HG03045 (cell line): Measurements from ENCODE around the gene RNASE2.
A peak's percentile ranks its signal among the peaks of the same experiment; 100 is the strongest.
"Not testable (repeated sequence)": the region's sequence is repeated elsewhere in the genome, so short reads cannot be mapped to it uniquely, and the experiment has no call there.

Experiments
- ATAC-seq: cut with Tn5 transposase; IDR thresholded peaks from one replicate; pipeline ENCODE4 v1.9.1; 2021; ENCODE audit warnings: mild to moderate bottlenecking, moderate library complexity; ENCODE audit not compliant: unreplicated experiment

RNASE2 gene

DNA sequence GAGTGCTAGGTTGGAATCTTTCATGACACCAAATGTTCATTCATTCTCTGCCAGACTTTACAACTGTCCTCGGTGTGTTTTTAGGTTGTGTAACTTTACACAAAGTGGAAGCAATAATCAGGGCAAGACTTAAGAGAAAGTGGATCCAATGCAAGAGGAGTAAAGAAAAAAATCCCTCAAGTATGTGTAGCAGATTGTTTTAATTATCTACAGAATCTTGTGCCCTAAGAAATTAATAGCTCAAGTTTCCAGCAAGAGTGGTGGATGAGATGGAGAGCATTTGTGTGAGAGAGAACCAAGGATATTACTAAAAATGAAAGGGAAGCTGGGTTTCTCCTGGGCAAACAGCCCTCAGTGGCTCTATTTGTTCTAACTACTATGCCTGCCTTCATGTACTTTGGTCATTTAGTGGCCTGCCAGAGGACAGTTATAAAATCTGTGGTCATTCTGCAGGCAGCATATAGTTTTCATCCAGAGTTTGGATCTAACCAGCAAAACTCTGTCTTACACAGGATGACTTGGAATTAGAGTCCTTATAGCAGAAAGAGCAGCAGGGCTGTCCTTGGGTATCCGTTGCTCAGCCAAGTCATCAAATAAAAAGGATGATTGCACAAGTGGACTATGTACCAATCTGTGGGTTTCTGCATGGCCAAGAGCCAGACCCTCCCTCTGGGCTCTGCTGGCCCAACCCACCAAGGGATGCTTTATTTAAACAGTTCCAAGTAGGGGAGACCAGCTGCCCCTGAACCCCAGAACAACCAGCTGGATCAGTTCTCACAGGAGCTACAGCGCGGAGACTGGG, at the start of gene RNASE2:
Gene RNASE2, plus strand, starts transcription at position 752 of the 802 bp plus-strand sequence. CDS start 285 bp downstream, outside the sequence.
- ATAC-seq, result not testable (repeated sequence)

DNA sequence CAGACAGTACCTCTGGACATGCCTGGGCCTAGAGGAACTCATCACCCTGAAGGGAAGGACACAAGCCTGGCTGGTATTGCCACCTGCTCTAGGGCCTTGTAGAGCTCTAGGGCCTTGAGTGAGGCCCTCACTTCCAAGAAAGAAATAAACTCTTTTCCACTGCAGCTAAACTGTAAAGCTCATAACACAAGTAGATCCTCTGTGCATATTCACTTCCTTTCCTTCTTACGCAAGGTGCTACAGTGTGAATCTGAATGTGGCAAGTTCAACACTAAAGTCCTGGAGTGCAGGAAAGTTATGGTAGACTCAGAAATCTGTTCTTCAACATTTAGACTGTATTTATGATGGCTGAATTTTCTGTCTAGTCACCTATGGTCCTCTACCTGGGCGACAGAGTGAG, 49.6 kb upstream of the RNASE2 start:
- no peak for ATAC-seq

DNA sequence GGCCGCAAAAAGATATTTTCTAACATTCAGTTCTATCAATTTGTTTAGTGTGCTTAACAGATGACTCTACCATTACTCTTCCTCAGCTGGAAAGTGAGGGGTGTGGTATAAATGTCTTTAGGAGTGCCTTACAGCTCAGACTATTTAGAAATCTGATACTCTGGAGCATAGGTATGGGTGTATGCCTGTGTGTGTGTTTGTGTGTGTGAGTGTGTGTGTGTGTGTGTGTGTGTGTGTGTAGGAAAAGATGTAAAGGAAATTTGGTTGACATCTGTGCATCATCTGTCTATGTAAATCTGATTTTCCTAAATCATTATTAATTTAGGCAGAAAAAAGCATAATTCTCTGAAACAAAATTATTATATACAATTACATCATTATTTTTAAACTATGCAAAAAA, 48.1 kb upstream of the RNASE2 start:
- no peak for ATAC-seq

DNA sequence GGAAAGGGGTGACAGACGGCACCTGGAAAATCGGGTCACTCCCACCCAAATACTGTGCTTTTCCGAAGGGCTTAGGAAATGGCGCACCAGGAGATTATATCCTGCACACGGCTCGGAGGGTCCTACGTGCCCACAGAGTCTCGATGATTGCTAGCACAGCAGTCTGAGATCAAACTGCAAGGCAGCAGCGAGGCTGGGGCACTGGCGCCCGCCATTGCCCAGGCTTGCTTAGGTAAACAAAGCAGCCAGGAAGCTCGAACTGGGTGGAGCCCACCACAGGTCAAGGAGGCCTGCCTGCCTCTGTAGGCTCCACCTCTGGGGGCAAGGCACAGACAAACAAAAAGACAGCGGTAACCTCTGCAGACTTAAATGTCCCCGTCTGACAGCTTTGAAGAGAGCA, 44.5 kb upstream of the RNASE2 start:
- not testable (repeated sequence) for ATAC-seq

DNA sequence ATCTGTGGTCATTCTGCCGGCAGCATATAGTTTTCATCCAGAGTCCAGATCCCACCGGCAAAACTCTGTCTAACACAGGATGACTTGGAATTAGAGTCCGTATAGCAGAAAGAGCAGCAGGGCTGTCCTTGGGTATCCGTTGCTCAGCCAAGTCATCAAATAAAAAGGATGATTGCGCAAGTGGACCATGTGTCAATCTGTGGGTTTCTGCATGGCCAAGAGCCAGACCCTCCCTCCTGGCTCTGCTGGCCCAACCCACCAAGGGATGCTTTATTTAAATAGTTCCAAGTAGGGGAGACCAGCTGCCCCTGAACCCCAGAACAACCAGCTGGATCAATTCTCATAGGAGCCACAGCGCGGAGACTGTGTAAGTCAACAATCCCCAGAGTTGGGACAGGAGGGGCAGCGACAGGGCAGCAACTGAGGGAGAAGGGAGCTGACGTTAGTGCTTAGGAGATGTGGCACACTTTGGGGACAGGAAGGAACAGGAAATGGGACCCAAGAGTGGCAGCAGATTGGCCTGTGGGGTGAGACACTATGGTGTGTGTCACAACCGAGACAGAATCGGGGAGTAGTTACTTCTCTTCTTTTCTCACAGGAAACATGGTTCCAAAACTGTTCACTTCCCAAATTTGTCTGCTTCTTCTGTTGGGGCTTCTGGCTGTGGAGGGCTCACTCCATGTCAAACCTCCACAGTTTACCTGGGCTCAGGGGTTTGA, 36.1 kb upstream of the RNASE2 start:
- not testable (repeated sequence) for ATAC-seq

DNA sequence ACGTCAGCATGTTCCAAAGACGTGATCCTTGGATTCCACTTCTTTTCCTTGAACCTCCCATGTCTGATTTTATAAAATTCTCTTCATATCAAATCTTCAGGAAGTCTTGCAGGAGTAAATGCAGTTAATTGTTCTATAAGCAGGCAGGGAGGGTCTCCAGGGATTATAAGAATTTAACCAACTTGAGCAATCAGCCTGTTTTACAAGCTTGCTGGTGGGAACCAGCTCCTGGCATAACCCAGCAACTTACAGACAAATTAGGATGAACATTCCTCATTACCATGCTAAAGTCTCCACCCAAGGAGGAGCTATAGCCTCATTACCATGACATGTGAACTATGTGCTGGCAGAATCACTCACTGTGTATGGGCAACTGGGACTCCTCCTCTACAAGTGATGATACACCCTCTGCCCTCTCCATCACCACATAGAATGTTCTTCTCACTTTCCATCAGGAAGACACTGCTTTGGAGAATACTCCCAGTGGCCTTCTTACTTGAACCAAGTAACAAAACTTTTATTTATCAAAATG, 31.5 kb upstream of the RNASE2 start:
- not testable (repeated sequence) for ATAC-seq

DNA sequence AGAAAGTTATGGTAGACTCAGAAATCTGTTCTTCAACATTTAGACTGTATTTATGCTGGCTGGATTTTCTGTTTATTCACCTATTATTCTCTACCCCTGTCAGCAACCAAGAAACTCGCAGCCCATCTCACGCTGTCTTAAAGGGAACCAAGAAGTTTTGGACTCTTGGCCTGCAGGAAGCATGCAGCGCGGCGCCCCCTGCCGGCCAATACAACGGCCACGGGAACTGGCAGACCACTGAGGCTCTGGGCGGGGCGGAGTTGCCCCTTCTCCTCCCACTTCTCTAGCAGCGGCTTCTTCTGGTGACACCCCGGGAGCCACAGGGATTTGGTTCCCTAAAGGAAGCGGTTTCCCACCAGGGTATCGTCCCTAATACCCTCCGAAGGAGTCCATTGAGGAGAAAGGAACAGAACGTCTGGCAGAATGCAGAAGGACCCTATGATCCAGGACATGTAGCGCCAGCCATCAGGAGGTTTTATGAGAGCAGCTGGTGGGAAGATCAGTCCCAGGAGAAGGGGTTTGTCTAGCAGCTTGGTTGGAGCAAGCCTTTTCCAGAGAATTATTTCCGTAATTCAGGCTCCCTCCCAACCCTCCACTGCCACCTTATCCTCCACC, 21.0 kb upstream of the RNASE2 start:
- ATAC-seq, result no peak

DNA sequence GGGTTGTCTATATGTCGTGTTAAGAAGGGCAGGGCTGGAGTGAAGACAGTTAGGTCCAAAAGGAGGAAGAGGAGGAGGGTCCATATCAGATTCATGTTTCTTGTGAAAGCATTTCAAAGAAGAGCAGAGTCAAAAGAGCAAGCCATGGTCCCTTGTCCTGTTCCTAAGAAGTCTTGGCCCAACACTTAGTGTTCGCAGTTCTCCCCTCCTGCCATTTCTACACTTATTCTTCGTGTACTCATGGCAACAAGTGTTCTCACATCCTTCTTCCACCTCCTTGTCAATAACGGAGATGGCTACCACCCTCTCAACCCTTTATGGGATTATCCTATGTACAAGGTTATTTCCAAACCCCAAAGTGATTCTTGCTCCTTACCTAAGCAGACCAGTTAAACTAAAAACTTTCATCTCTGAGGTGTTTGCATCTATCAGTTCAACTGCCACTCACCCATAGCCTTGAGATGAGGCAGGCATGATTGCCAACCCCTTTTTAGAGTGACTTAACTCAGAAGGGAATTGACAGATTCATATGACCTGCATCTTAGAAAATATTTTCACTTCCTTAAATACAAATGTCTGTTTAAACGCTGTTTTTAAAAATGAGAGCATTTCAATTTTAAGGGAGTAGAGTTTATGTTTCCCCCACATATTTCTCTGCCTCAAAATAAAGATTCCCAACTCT, 19.8 kb upstream of the RNASE2 start:
- no peak for ATAC-seq

DNA sequence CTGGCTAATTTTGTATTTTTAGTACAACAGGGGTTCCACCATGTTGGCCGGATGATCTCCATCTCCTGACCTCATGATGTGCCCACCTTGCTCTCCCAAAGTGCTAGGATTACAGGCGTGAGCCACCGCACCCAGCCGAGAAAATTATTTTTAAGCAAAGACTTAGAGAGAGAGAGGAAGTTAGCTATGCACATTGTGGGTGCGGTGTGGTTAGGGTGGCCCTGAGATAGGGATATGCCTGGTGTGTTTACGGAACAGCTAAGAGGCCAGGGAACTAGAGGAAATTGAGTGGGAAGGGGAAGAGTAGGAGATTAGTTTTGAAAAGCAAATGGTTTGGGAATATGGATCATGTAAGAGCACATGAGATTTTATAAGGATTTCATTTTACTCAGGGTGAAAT, 10.1 kb upstream of the RNASE2 start:
- not testable (repeated sequence) for ATAC-seq

DNA sequence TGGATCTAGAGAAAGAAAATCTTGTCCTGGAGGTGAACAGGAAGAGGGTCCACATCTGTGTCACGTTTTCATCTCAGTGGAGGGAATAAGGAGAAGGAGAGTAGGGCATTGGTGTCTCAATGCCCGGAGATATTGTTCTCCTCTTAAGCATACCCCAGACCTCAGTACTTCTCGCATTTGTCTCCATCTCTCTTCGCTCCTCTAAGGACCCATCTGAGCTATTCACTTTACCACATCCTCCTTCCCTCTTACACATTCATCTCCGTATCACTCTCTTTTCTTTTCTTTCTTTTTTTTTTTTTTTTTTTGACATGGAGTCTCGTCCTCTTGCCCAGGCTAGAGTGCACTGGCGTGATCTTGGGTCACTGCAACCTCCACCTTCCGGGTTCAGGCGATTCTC, 8.6 kb upstream of the RNASE2 start:
- not testable (repeated sequence) for ATAC-seq

DNA sequence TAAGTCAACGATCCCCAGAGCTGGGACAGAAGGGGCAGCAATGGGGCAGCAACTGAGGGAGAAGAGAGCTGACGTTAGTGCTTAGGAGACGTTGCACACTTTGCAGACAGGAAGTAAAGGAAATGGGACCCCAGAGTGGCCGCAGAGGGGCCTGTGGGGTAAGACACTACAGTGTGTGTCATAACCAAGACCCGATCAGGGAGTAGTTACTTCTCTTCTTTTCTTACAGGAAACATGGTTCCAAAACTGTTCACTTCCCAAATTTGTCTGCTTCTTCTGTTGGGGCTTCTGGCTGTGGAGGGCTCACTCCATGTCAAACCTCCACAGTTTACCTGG, 219 bp downstream of the RNASE2 start:
- not testable (repeated sequence) for ATAC-seq

DNA sequence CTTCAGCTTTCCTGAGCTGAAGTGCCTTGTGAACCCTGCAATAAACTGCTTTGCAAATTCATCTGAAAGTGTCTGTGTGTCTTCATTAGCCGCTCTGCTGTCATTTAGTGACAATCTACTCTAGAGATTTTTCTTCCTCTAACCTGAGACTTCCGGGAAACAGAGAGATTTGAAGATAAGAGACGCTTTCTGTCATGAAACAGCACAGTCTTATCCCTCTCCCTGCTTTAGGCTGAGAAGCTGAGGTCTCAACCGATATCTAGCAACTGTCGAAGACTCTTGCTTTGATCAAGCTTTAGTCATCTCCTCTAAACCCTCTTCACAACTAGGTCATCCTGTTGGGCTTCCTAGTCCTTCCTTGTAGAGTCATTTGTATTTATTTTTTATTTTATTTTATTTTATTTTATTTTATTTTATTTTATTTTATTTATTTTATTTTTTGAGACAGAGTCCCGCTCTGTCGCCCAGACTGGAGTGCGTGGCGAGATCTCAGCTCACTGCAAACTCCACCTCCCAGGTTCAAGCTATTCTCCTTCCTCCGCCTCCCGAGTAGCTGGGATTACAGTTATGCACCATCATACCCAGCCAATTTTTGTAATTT, 1.2 kb downstream of the RNASE2 start:
- no peak for ATAC-seq

DNA sequence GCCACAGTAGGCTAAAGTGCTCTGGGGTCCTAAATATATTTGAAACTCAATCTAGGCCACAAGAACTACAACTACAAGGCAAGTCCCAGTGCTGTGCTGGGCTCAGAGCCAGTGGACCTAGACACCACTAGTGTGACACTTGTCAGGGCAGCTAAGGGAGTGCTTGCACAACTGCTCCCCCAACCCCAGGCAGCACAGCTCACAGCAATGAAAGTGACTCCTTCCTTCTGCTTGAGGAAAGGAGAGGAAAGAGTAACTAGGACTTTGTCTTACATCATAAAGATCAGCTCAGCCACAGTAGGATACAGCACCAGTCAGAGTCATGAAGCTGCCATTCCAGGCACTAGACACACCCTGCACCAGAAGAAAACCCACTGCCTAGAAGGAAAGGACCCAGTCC, 3.7 kb downstream of the RNASE2 start:
- ATAC-seq, result not testable (repeated sequence)

DNA sequence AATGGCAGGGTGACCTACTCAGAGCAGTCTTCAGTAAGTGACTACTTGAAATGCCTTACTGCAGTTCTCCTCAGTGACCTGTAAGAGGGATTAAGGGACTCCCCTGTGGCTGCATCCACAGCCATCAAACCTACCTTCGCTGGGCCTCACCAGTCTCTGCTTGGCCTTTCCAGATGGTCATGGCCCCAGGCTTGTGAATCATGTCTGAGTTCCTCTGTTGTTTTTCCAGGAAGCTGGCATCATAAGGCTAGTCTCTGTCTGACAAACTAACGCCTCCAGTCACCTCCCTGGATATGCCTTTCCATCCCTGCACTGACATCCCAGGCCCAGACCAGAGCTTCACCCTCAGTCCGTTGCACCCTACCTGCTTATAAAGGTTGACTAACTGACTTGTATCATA, 14.0 kb downstream of the RNASE2 start:
- ATAC-seq, result no peak

DNA sequence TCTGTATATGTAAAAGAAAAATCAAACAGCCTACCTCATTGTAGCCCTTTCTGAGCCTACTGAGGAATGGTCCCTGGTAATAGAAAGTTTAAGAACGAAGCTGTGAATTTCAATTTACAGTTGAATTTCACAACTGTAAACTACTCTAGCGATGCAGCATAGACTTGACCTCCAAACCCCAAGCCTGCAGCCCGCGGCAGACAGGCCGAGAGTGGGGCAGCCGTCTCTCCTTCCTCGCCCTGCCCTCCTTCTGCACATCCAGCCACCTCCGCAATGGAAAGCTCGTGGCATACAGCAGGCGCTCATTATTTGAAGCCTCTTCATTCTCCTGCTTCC, 15.3 kb downstream of the RNASE2 start:
- ATAC-seq, result no peak

DNA sequence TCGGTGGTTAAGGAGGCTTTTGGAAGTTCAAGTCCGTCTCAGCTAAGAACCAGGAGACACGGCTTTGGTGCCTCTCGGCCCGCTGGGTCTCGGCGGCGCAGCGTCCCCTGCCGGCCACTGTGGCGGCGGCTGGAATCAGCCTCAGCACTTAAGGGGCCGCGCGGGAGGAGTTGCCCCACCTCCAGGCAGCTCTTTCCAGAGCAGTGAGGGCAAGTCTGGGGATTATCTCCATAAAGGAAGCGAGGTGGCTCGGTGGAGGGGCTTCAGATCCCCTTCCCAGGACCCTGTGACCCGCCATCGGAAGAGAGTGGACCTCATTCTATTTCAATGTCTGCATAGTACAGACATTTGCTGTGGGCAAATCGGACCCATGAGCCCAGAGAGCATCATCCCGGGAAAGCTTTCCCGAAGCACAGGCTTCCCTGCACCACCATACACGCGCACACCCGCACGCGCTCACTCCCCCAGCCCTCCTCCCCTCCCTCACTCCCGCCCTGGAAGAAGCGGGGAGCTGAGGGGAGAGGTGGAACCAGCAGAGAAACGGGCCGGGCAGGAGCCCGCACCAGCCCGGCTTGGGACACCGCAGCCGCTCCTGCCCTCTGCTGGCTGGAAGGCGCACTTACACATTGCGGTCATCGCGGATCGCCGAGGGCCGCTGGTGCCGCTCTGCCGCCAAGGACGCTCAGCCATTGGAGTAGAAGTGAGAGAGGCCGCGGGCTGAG, 15.9 kb downstream of the RNASE2 start:
- peak; percentile 91 for ATAC-seq

DNA sequence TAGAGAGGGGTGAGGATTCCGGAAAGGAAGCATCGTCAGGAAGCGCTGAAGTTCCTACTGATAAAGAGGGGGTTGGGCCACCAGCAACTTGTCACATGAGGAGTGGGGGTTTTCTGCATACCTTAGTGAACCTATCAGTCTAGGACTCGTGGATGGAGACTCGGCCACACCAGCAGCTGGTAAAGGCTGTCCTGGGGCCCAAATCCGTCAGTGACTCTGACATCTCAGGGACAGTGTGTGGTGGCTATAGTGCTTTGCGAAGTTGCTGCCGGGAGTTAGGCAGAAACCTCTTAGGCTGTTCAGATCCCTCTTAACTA, 16.4 kb downstream of the RNASE2 start:
- ATAC-seq, result peak; percentile 25

DNA sequence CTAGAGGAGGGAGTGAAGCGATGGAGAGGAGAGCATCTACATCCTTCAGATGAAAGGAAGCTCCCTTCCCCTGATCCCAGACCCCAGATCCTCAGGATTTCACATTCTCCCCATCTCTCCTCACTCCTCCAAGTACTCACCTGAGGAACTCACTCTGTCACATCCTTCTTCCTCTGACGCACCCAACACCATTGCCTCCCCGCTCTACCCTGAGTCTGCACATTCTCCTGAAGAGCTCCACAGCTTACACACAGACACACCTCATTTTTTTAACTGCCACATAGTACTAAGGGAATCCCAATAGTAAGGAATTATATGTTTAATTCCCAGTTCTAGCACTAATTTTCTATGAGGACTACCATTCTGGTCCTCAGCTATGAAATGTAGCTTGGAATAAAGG, 18.2 kb downstream of the RNASE2 start:
- ATAC-seq, result no peak

DNA sequence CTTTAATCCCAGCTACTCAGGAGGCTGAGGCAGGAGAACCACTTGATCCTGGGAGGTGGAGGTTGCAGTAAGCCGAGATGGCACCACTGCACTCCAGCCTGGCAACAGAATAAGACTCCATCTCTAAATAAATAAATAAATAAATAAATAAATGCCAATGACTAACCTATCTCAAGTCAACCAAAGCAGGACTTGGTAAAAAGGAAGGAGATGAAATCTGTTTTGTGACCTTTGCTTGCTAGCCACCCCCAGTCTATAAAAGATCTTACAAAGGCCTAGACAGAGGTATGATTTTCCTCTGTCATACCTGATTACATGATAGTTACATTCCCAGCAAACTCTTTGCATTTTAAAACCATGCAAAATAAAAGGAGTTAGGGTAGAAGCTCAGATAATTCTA, 21.0 kb downstream of the RNASE2 start:
- no peak for ATAC-seq

DNA sequence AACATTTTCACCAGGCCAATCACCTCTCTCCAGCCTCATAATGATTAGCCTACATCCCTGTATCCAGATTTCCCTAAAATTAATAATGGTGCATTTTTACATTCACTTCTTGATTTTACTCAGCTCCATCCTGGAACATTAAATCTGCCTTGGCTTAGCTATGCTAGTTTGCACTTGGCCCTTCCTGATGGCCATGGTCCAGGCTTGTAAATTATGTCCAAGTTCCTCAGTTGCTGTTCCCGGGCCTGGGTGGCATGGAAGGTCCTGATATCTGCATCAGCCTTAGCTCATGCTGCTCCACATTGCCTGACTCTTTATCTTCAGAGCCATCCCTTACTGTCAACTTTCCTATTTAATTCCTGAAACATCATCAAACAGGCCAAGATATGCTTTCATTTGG, 23.4 kb downstream of the RNASE2 start:
- ATAC-seq, result no peak
